SK-N-SH (cell line): Measurements from ENCODE around the gene RAB22A. TPM values are rescaled to one million over a fixed set of nuclear protein-coding genes. Genes with fewer than 3 reads are reported as not detected.

Experiments used
- CTCF ChIA-PET: fragments of 300-600, 350-600 bp; formaldehyde crosslinking; extraction: SDS; loops from one replicate; lab custom pipeline; 2021; lab: Yijun Ruan, JAX
- POLR2A ChIA-PET: fragments of 350-600 bp; sonication (Branson Sonifier 250); formaldehyde crosslinking; extraction: SDS; loops from one replicate; lab custom pipeline; 2020; ENCODE audit warnings: antibody characterized with exemption, inconsistent platforms; lab: Yijun Ruan, JAX
- DNase-seq: peaks from one replicate; pipeline ENCODE4 v3.0.0; 2012
- H2AFZ ChIP-seq: fragments of 200-600 bp; sonication (generic); 2 replicates; pipeline ENCODE4 v1.8.1; 2016; ENCODE audit warnings: antibody characterized with exemption, mild to moderate bottlenecking, low read depth
- H3F3A ChIP-seq: fragments of 200-600 bp; sonication (generic); replicated peaks from 2 replicates; pipeline ENCODE3; 2016; ENCODE audit warnings: antibody characterized with exemption, mild to moderate bottlenecking; ENCODE audit not compliant: insufficient read depth
- H3K27ac ChIP-seq, 2 experiments: fragments of 200-500 bp in 1 of 2; fragments of 200-600 bp in 1 of 2; sonication (Bioruptor generic) in 1 of 2; sonication (generic), shearing (Covaris generic) in 1 of 2; 2 replicates each; pipeline versions ENCODE4 v1.5.1 to v1.6.1; 2014 to 2016; ENCODE audit warnings: low read depth in 2 of 2, inconsistent platforms in 1 of 2, low read length in 1 of 2, mild to moderate bottlenecking in 1 of 2, mixed read lengths in 1 of 2
- H3K27me3 ChIP-seq: fragments of 200-600 bp; sonication (generic), shearing (Covaris generic); 2 replicates; pipeline ENCODE4 v1.6.1; 2016; ENCODE audit warnings: mixed run types; ENCODE audit not compliant: insufficient read depth
- H3K36me3 ChIP-seq, 2 experiments: fragments of 200-500 bp in 1 of 2; fragments of 200-600 bp in 1 of 2; sonication (Bioruptor generic) in 1 of 2; sonication (generic) in 1 of 2; replicated peaks in 1 of 2; 2 replicates each; pipeline versions ENCODE3 to v1.5.1; 2014 to 2016; ENCODE audit warnings: low read length in 1 of 2, mild to moderate bottlenecking in 1 of 2; ENCODE audit not compliant: insufficient read depth in 2 of 2, control insufficient read depth in 1 of 2
- H3K4me1 ChIP-seq, 2 experiments: fragments of 200-500 bp in 1 of 2; fragments of 200-600 bp in 1 of 2; sonication (Bioruptor generic) in 1 of 2; sonication (generic), shearing (Covaris generic) in 1 of 2; 2 replicates each; pipeline versions ENCODE4 v1.5.1 to v1.6.1; 2014 to 2016; ENCODE audit warnings: low read depth in 1 of 2, low read length in 1 of 2, mixed run types in 1 of 2; ENCODE audit not compliant: insufficient read depth in 2 of 2, control insufficient read depth in 1 of 2
- H3K4me2 ChIP-seq: fragments of 200-600 bp; sonication (generic), shearing (Covaris generic); 2 replicates; pipeline ENCODE4 v1.6.1; 2017; ENCODE audit warnings: mixed run types
- H3K4me3 ChIP-seq, 2 experiments: fragments of 200-500 bp in 1 of 2; fragments of 200-600 bp in 1 of 2; sonication (Bioruptor generic) in 1 of 2; sonication (generic), shearing (Covaris generic) in 1 of 2; 2 replicates each; pipeline versions ENCODE4 v1.5.1 to v1.8.1; 2014 to 2016; ENCODE audit warnings: low read depth in 2 of 2, inconsistent platforms in 1 of 2, low read length in 1 of 2, mild to moderate bottlenecking in 1 of 2, mixed read lengths in 1 of 2, moderate library complexity in 1 of 2
- H3K79me2 ChIP-seq: fragments of 200-600 bp; sonication (generic); 2 replicates; pipeline ENCODE4 v1.8.1; 2017; ENCODE audit warnings: mild to moderate bottlenecking; ENCODE audit not compliant: insufficient read depth
- H3K9ac ChIP-seq: fragments of 200-600 bp; sonication (generic); 2 replicates; pipeline ENCODE4 v1.6.1; 2017; ENCODE audit warnings: mixed run types
- H3K9me2 ChIP-seq: fragments of 200-600 bp; sonication (generic); 2 replicates; pipeline ENCODE4 v1.6.1; 2017; ENCODE audit warnings: mixed run types
- H3K9me3 ChIP-seq: fragments of 200-600 bp; sonication (generic); 2 replicates; pipeline ENCODE4 v1.6.1; 2017; ENCODE audit warnings: mixed run types, mild to moderate bottlenecking, moderate library complexity
- H4K20me1 ChIP-seq: fragments of 200-600 bp; sonication (generic); 2 replicates; pipeline ENCODE4 v1.6.1; 2017; ENCODE audit warnings: mild to moderate bottlenecking, mixed run types; ENCODE audit not compliant: insufficient read depth
- CHD2 ChIP-seq: fragments of 150-350 bp; IDR thresholded peaks from 2 replicates; pipeline ENCODE4 v1.6.1; 2018; ENCODE audit warnings: low read length; ENCODE audit not compliant: partially characterized antibody
- CTCF ChIP-seq: fragments of 200-600 bp; sonication (generic); IDR thresholded peaks from 2 replicates; pipeline ENCODE4 v1.6.1; 2017; ENCODE audit warnings: antibody characterized with exemption, mild to moderate bottlenecking, moderate library complexity
- EP300 ChIP-seq, 2 experiments: IDR thresholded peaks; 2 replicates each; pipeline versions ENCODE4 v1.4.0 to v1.6.1; 2012; ENCODE audit warnings: borderline replicate concordance in 1 of 2, low read depth in 1 of 2, low read length in 1 of 2
- EZH2phosphoT487 ChIP-seq: fragments of 200-600 bp; sonication (generic); IDR thresholded peaks from 2 replicates; pipeline ENCODE4 v1.6.1; 2017; ENCODE audit warnings: low read depth, mixed run types, mild to moderate bottlenecking, antibody characterized with exemption, moderate library complexity, borderline replicate concordance
- FOXJ3 ChIP-seq: sonication (generic); formaldehyde crosslinking; IDR thresholded peaks from 2 replicates; pipeline ENCODE4 v1.5.1; 2020; ENCODE audit warnings: mild to moderate bottlenecking, missing genetic modification reagents
- FOXM1 ChIP-seq: IDR thresholded peaks from 2 replicates; pipeline ENCODE4 v1.4.0; 2012; ENCODE audit warnings: low read depth, mild to moderate bottlenecking
- GABPA ChIP-seq: IDR thresholded peaks from 2 replicates; pipeline ENCODE4 v1.4.0; 2012; ENCODE audit warnings: low read depth, mild to moderate bottlenecking
- GATA2 ChIP-seq: sonication (generic); formaldehyde crosslinking; IDR thresholded peaks from 2 replicates; pipeline ENCODE4 v1.5.0; 2020; ENCODE audit warnings: mild to moderate bottlenecking, missing genetic modification reagents
- MEF2A ChIP-seq: IDR thresholded peaks from 2 replicates; pipeline ENCODE4 v1.4.0; 2012; ENCODE audit warnings: low read depth, borderline replicate concordance
- PBX3 ChIP-seq: IDR thresholded peaks from 2 replicates; pipeline ENCODE4; 2012
- RCOR1 ChIP-seq: fragments of 150-350 bp; IDR thresholded peaks from 2 replicates; pipeline ENCODE4 v1.6.1; 2017; ENCODE audit warnings: antibody characterized with exemption, low read length
- RFX5 ChIP-seq: IDR thresholded peaks from 2 replicates; pipeline ENCODE4 v1.6.1; 2012; ENCODE audit warnings: mild to moderate bottlenecking, improper control_type of control experiment, low read length
- RXRA ChIP-seq: IDR thresholded peaks from 2 replicates; pipeline ENCODE4 v1.4.0; 2012; ENCODE audit warnings: low read depth, mild to moderate bottlenecking, borderline replicate concordance
- SIN3A ChIP-seq: IDR thresholded peaks from 2 replicates; pipeline ENCODE4 v1.6.1; 2012; ENCODE audit warnings: low read depth, mild to moderate bottlenecking, low read length, moderate library complexity, borderline replicate concordance
- SMC3 ChIP-seq: IDR thresholded peaks from 2 replicates; pipeline ENCODE4 v1.6.1; 2012; ENCODE audit warnings: low read depth, low read length, improper control_type of control experiment
- TAF1 ChIP-seq: IDR thresholded peaks from 2 replicates; pipeline ENCODE4 v1.6.1; 2012; ENCODE audit warnings: low read depth, mild to moderate bottlenecking, low read length, moderate library complexity, borderline replicate concordance
- TCF12 ChIP-seq: IDR thresholded peaks from 2 replicates; pipeline ENCODE4 v1.4.0; 2012
- WGBS: methylation state at CpG from one replicate; pipeline ENCODE4 v1.1.6; 2017; ENCODE audit warnings: low lambda C conversion rate; 5-methylcytosine and 5-hydroxymethylcytosine counted together
- polyA plus RNA-seq, 3 experiments: library from polyadenylated mRNA; depleted of rRNA; stranded (reverse); fragments of >200 nt; gene quantifications; 2 replicates each; pipeline ENCODE4 v1.2.3, GENCODE V29; 2012

The RAB22A gene
- polyA plus RNA-seq, 1 of the 3 experiments (the other 2 are of a cell fraction) = 10.7 TPM

- 100% methylated on average over 2 of the region's 2 CpGs for WGBS
Observed at GRCh38 chr20:58325912-58326311, 16.4 kb downstream of the RAB22A start.

GRCh38 chr20:58327211-58327610, 17.7 kb downstream of the RAB22A start:
- H3K9ac ChIP-seq = no peak overlapping the region
- peaks cover 77% of the 10 kb centered on the region for H4K20me1 ChIP-seq
- TF ChIP-seq CTCF (no peak), RFX5 (no peak), FOXM1 (no peak)
- TF ChIP-seq, all 33 proteins: peak for 0
- Histone ChIP-seq H3K9me3 (no peaks in the 10 kb centered on the region), H3K4me1 (peaks cover 0 to 9% of the 10 kb centered on the region in 2 experiments; a peak in 2 of 4 replicates), H3F3A (peaks cover 3% of the 10 kb centered on the region), H3K27me3 (no peaks in the 10 kb centered on the region), H3K79me2 (peaks cover 100% of the 10 kb centered on the region), H3K4me2 (no peak overlapping the region), H3K4me3 (no peak overlapping the region), H3K36me3 (peaks cover 10 to 20% of the 10 kb centered on the region in 2 experiments), H2AFZ (no peak overlapping the region), H3K9me2 (no peaks in the 10 kb centered on the region), H3K27ac (no peak overlapping the region)
- POLR2A ChIA-PET = no interaction called here
- CTCF ChIA-PET = no interaction called here
- DNase-seq = no peak
- WGBS = 96% methylated on average over 2 of the region's 2 CpGs

More at GRCh38 chr20:58325912-58326311, 16.4 kb downstream of the RAB22A start:
- peaks cover 0 to 14% of the 10 kb centered on the region in 2 experiments; a peak in 2 of 4 replicates for H3K4me1 ChIP-seq
- H3K4me2 ChIP-seq = no peak overlapping the region
- no peak for DNase-seq
- no peak for TF ChIP-seq RXRA
- TF ChIP-seq TCF12 = no peak
- no peak for TF ChIP-seq GATA2
- no peak for TF ChIP-seq EP300 (IDR thresholded peaks at IDR 0.05; ENCODE audit: borderline replicate concordance in 1 of 2, low read depth in 1 of 2, low read length in 1 of 2)
- no peak overlapping the region for H3K27ac ChIP-seq
- no peak overlapping the region for H2AFZ ChIP-seq
- no peaks in the 10 kb centered on the region for H3K9me2 ChIP-seq
- H3K79me2 ChIP-seq = peaks cover 100% of the 10 kb centered on the region
- ChIA-PET POLR2A (no interaction called here), CTCF (no interaction called here)
- H3K36me3 ChIP-seq = peaks cover 0 to 11% of the 10 kb centered on the region in 2 experiments
- H3F3A ChIP-seq = peaks cover 3% of the 10 kb centered on the region
- H3K27me3 ChIP-seq = no peaks in the 10 kb centered on the region
- peaks cover 82% of the 10 kb centered on the region for H4K20me1 ChIP-seq
- no peaks in the 10 kb centered on the region for H3K9me3 ChIP-seq
- no peak overlapping the region for H3K4me3 ChIP-seq
- no peak overlapping the region for H3K9ac ChIP-seq

- H3K9me2 ChIP-seq = no peaks in the 10 kb centered on the region
- no peaks in the 10 kb centered on the region for H3K9me3 ChIP-seq
- H2AFZ ChIP-seq = no peak overlapping the region
- no peak for DNase-seq
- H3K27ac ChIP-seq = no peak overlapping the region
- H3K4me2 ChIP-seq = no peak overlapping the region
- H3K4me1 ChIP-seq = peaks cover 0 to 3% of the 10 kb centered on the region in 2 experiments; a peak in 2 of 4 replicates
- POLR2A ChIA-PET = no interaction called here
- no peak overlapping the region for H3K4me3 ChIP-seq
- H3K9ac ChIP-seq = no peak overlapping the region
- peaks cover 62% of the 10 kb centered on the region for H4K20me1 ChIP-seq
- peaks cover 99% of the 10 kb centered on the region for H3K79me2 ChIP-seq
- peaks cover 14 to 22% of the 10 kb centered on the region in 2 experiments for H3K36me3 ChIP-seq
- no peaks in the 10 kb centered on the region for H3K27me3 ChIP-seq
- 93% methylated on average over 7 of the region's 7 CpGs for WGBS
- CTCF ChIA-PET = no interaction called here
- no peaks in the 10 kb centered on the region for H3F3A ChIP-seq
- no peak for TF ChIP-seq RCOR1
- TF ChIP-seq SMC3 = no peak
- no peak for TF ChIP-seq PBX3
- no peak for TF ChIP-seq MEF2A
- TF ChIP-seq FOXJ3 = no peak
- no peak for TF ChIP-seq GABPA
- no peak for TF ChIP-seq GATA2
- TF ChIP-seq EZH2phosphoT487 = no peak
- TF ChIP-seq CHD2 = no peak
- no peak for TF ChIP-seq TAF1
- no peak for TF ChIP-seq FOXM1
- no peak for TF ChIP-seq EP300 (IDR thresholded peaks at IDR 0.05; ENCODE audit: borderline replicate concordance in 1 of 2, low read depth in 1 of 2, low read length in 1 of 2)
- TF ChIP-seq SIN3A = no peak
Observed at GRCh38 chr20:58328836-58329235, 19.3 kb downstream of the RAB22A start.
